ENCODE data around the gene ZMPSTE24.

ZMPSTE24 gene

DNA sequence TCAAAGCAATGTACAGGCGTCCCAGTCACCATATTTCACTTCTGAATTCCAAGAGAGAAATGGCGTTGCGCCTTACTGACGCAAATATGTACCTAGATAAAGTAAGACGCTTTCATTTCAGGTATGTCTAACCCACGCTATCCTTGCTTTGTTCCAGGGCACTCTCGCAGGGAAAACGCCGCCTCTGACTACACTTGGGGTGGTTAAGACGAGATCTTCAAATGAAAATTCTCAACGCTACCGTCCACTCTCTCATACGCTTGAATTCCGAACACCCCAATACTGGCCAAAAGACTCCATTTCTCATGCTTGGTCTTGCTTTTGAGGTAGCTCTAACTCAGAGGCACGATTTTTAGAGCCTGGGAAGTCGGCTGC, 736 bp upstream of the ZMPSTE24 start:
- in situ Hi-C loops (cut with MboI; ENCODE audit: low sequenced_read_pairs), result no loop called here

- in situ Hi-C loops (cut with MboI; ENCODE audit: low sequenced_read_pairs), result no loop called here
These were observed 371 bp downstream of the ZMPSTE24 start for GRCh38 chr1:40258445-40258769.

DNA sequence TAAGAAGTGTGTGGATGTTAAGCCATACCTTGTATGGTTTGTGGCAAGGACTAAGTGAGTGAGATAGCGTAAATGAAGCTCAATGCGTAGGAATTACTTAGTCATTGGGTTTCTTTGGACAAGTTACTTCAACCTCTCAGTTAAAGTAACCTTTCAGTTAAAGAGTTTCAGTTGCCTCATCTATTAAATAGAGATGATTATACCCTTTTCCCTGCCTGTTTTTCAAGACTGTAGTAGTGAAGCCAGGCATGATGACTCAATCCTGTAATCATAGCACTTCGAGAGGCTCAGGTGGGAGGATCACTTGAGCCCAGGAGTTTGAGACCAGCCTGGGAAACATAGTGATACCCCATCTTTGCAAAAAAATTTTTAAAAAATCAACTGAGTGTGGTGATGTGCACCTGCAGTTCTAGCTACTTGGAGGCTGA, 6.3 kb downstream of the ZMPSTE24 start:
- in situ Hi-C loops (cut with MboI; ENCODE audit: low sequenced_read_pairs), result no loop called here

DNA sequence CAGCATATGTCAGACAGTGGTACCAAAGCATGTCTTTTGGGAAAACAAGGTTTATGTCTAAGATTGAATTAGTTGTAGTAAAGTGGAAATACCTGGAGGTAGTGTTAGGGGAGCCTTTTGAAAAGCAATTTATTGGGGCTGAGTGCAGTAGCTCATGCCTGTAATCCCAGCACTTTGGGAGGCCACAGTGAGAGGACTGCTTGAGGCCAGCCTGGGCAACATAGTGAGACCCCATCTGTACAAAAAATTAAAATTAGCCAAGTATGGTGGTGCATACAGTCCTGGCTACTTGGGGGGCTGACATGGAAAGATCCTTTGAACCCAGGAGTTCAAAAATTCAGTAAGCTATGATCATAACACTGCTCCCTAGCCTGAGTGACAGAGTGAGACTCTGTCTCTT, 7.3 kb downstream of the ZMPSTE24 start:
- in situ Hi-C loops (cut with MboI; ENCODE audit: low sequenced_read_pairs), result no loop called here

GRCh38 chr1:40265919-40266318, 7.9 kb downstream of the ZMPSTE24 start:
- in situ Hi-C loops (cut with MboI; ENCODE audit: low sequenced_read_pairs), result no loop called here

DNA sequence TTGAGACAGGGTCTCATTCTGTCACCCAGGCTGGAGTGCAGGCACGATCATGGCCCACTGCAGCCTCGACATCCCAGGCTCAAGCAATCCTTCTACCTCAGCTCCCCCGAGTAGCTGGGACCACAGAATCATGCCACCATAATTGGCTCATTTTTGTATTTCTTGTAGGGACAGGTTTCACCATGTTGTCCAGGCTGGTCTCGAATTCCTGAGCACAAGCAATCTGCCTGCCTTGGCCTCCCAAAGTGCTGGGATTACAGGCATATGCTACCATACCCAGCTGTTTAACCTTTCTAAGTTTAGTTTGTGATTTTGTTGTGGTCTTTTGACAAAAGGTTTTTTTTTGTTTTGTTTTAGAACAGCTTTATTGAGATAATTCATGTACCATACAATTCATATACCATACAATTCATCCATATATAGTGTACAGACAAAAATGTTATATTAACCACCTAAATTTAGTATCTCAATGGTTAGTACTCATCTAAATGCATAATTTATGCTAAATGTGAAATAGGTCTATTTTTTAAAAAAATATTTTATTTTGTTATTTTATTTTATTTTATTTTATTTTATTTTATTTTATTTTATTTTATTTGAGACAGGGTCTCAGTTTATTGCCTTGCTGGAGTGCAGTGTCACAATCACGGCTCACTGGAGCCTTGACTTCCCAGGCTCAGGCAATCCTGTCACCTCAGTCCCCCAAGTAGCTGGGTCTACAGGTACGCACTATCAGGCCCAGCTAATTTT, 8.9 kb downstream of the ZMPSTE24 start:
- in situ Hi-C loops (cut with MboI; ENCODE audit: low sequenced_read_pairs), result no loop called here

GRCh38 chr1:40267767-40268187, 9.7 kb downstream of the ZMPSTE24 start:
- in situ Hi-C loops (cut with MboI; ENCODE audit: low sequenced_read_pairs), result no loop called here

DNA sequence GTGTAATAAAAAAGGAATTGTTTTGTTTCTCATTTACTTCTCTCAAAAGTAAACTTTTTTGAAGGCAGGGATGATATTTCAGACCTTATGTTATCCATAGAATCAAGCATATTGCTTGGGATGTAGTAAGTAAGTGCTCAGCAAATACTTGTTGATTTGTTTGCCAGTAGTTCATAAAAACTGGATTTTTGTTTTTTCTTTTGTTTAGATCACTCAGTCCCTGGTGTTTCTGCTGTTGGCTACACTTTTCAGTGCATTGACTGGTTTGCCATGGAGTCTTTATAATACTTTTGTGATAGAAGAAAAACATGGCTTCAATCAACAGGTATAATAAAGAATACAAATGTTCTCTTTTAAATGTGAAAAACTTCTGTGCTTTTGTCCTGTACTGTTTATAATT, 10.2 kb downstream of the ZMPSTE24 start:
- in situ Hi-C loops (cut with MboI; ENCODE audit: low sequenced_read_pairs), result no loop called here

DNA sequence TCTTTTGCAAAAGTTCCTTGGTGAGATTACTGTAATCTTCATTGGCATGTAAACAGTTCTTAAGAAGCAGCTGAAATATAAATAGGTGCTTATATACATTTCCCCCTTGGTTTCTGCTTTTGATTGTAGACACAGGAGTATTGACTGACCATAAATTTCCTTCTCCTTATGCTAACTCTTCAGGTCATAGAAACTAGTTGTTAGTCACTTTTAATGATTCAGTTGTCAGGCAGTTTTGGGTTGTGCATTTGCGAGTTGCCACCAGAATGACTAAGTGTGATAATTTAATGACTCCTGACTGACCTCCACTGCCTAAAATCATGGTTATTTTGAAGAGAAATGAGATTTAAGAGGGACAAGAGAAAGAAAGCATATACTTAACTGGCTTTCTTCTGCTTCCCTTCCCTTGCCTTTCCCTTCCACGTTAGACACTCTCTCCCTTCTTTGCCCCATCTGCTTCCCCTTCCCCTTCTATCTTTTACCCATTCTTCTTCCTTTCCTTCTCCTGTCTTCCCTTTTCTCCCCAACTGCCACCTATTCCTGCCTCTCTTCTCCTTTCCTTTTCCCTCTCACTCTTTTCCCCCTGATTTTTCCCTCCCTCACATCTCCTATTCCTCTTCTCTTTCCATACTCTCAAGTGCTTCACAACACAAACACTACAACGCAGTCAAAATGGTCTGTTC, 12.3 kb downstream of the ZMPSTE24 start:
- in situ Hi-C loops (cut with MboI; ENCODE audit: low sequenced_read_pairs), result no loop called here

- in situ Hi-C loops (cut with MboI; ENCODE audit: low sequenced_read_pairs), result no loop called here
These were observed 14.7 kb downstream of the ZMPSTE24 start for GRCh38 chr1:40272653-40273213.

DNA sequence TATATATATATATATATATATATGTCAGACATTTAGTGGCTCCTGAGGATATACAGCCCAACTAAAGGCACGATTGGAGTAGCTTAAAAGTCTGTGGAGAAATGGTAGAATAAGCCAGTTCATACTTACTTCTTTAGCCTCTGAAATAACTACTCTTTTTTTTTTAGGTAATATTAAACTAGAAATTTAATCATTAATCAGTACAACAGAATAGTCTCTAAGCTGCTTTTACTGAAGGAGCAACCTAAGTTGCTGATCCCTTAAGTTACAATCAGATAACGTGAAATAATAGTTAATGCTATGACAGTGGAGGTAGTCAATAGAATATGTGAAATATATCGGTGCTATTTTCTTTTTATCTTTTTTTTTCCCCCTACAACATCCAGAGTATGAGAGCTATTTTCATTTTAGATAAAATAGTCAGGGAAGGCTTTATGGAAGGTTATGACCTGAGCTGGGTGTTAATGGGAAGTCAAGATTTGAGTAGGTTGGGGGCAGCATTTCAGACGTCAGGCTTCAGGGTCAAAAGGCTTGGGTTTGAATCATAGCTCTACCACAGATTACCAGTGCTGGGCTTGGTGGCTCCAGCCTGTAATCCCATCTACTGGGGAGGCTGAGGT, 15.6 kb downstream of the ZMPSTE24 start:
- in situ Hi-C loops (cut with MboI; ENCODE audit: low sequenced_read_pairs), result no loop called here

GRCh38 chr1:40274331-40274730, 16.3 kb downstream of the ZMPSTE24 start:
- in situ Hi-C loops (cut with MboI; ENCODE audit: low sequenced_read_pairs), result no loop called here

DNA sequence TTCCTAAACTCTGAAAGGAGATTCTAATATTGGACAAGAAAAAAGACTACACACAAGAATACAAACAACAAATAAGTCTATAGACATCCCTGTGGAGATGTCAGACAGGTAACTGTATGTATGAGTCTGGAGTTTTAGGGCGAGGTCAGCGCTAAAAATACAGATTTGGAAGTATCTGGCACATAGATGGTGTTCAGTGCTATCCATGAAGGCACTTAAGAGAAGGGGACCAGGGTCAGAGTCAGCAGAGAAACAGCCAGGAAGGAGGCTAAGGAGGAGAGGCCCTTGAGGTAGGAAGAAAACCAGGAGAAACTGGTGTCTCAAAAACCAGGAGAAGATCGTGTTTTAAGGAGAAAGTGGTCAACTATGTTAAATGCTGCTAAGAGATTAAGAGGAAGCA, 18.1 kb downstream of the ZMPSTE24 start:
- in situ Hi-C loops (cut with MboI; ENCODE audit: low sequenced_read_pairs), result no loop called here

DNA sequence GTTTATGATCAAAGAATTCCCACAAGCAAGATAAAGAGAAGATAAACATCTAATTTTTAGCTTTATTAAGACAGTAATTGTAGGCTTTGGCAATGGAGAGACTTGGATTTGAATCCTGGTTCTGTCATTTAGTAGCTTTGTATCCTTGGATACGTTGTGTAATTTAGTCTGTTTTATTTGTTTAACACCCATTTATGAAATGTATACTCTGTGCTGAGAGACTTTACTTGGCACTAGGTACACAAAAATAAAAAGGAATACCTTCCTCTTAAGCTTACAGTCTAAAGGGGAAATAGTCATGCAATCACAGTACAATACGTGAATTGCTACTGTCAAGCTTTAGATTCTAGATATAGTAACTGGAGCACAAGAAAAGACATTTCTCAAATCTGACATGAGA, 23.8 kb downstream of the ZMPSTE24 start:
- in situ Hi-C loops (cut with MboI; ENCODE audit: low sequenced_read_pairs), result no loop called here

- in situ Hi-C loops (cut with MboI; ENCODE audit: low sequenced_read_pairs), result no loop called here
These were observed 33.3 kb downstream of the ZMPSTE24 start for GRCh38 chr1:40291293-40291692.

GRCh38 chr1:40299366-40300248, 41.6 kb downstream of the ZMPSTE24 start:
- in situ Hi-C loops (cut with MboI; ENCODE audit: low sequenced_read_pairs), result no loop called here

GRCh38 chr1:40300249-40300567, 42.2 kb downstream of the ZMPSTE24 start:
- in situ Hi-C loops (cut with MboI; ENCODE audit: low sequenced_read_pairs), result no loop called here

DNA sequence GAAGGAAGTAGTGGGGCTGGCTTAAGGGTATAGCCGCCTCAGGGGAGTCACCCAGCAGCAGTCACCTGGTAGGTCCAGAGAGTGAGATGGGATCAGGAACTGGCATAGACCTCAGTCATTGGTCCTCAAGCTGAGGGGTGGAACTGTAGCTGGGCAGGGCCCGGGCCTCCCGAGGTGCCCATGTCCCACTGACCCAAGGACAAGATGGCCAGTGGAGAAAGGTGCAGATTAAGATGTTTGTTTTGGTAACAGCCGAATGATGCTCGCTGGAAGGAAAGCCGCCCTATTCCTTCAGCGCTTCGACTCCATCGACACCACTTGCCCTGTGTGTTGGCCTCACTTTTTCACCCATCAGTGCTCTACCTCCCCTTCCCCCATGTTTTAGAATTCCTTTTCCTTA, 42.6 kb downstream of the ZMPSTE24 start:
- in situ Hi-C loops (cut with MboI; ENCODE audit: low sequenced_read_pairs), result no loop called here

DNA sequence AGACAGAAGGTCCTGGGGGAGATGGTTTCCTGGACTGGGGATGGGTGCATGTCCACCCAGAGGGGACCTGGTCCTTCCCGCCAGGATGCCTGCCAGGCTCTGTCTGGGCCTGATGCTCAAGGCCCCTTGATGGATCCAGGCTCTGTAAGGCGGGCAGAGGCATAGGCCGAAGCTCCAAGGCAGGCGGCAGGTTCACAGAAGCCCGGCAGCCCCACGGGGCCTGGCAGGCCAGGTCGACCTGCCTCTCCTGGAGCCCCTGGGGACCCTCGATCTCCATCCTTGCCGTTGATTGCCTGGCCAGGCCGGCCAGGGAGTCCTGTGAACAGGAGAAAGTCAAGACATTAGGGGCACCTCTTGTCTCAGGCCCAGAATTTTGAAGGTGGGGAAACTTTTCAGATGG, 43.0 kb downstream of the ZMPSTE24 start:
- in situ Hi-C loops (cut with MboI; ENCODE audit: low sequenced_read_pairs), result no loop called here

- in situ Hi-C loops (cut with MboI; ENCODE audit: low sequenced_read_pairs), result no loop called here
These were observed 43.7 kb downstream of the ZMPSTE24 start for GRCh38 chr1:40301541-40302299.

Data from HL-60/S4 treated with phorbol 12-myristate 13-acetate at 8.2 ng/mL for 4 days and 3 days (cell line).